HG02840 (cell line): ENCODE results near the gene OR4K17.
"Not testable (repeated sequence)": the region's sequence is repeated elsewhere in the genome, so short reads cannot be mapped to it uniquely, and the experiment has no call there.

ENCODE experiments used
- ATAC-seq: cut with Tn5 transposase; IDR thresholded peaks from one replicate; pipeline ENCODE4 v1.9.1; 2021; ENCODE audit warnings: mild to moderate bottlenecking, moderate library complexity, moderate number of reproducible peaks; ENCODE audit not compliant: unreplicated experiment, low FRiP score

OR4K17 gene

GRCh38 chr14:20110438-20110837, at the start of gene OR4K17:
OR4K17 (plus strand) TSS chr14:20110739; CDS start chr14:20117500, 6,761 bp downstream.
- no peak for ATAC-seq

- ATAC-seq = no peak
Observed at GRCh38 chr14:20092050-20092449, 18.5 kb upstream of the OR4K17 start.

- no peak for ATAC-seq
Observed at GRCh38 chr14:20093442-20093841, 17.1 kb upstream of the OR4K17 start.

GRCh38 chr14:20098926-20099770, 11.4 kb upstream of the OR4K17 start:
- not testable (repeated sequence) for ATAC-seq

GRCh38 chr14:20112321-20112720, 1.8 kb downstream of the OR4K17 start:
- no peak for ATAC-seq

- no peak for ATAC-seq
Observed at GRCh38 chr14:20116748-20117147, 6.2 kb downstream of the OR4K17 start.

- ATAC-seq = no peak
Observed at GRCh38 chr14:20118795-20119194, 8.3 kb downstream of the OR4K17 start.

GRCh38 chr14:20138520-20138919, 28.0 kb downstream of the OR4K17 start, which contains the start of gene OR4N5:
OR4N5 (plus strand) TSS chr14:20138820; CDS start chr14:20143736, 4,916 bp downstream.
- ATAC-seq = no peak

GRCh38 chr14:20143911-20144310, 33.4 kb downstream of the OR4K17 start:
- no peak for ATAC-seq

GRCh38 chr14:20144820-20145219, 34.3 kb downstream of the OR4K17 start:
- ATAC-seq = no peak

GRCh38 chr14:20164462-20164861, 53.9 kb downstream of the OR4K17 start:
- ATAC-seq = no peak

GRCh38 chr14:20167091-20167490, 56.6 kb downstream of the OR4K17 start:
- no peak for ATAC-seq

GRCh38 chr14:20169852-20170251, 59.3 kb downstream of the OR4K17 start:
- ATAC-seq = not testable (repeated sequence)
